NAMALWA (cell line): ENCODE results near the gene RCE1.
"Not testable (repeated sequence)": the region's sequence is repeated elsewhere in the genome, so short reads cannot be mapped to it uniquely, and the experiment has no call there.

Source experiments
- DNase-seq: peaks from one replicate; pipeline ENCODE4 v3.0.0-alpha.2; 2015; ENCODE audit warnings: low spot score

RCE1 gene

GRCh38 chr11:66842896-66843775 is at the start of gene RCE1:
TSS of gene RCE1 (plus strand) at chr11:66843441. CDS start at chr11:66843456, 15 bp downstream.
- peak; percentile 93 for DNase-seq

GRCh38 chr11:66799815-66800214 is 43.4 kb upstream of the RCE1 start:
- DNase-seq, result not testable (repeated sequence)

GRCh38 chr11:66800720-66801428 is 42.4 kb upstream of the RCE1 start:
- DNase-seq, result peak; percentile 88

- no peak for DNase-seq
These were observed 33.6 kb upstream of the RCE1 start for GRCh38 chr11:66809592-66809991.

- DNase-seq, result no peak
These were observed 32.6 kb upstream of the RCE1 start for GRCh38 chr11:66810576-66811185.

GRCh38 chr11:66814678-66815077 is 28.6 kb upstream of the RCE1 start:
- no peak for DNase-seq

GRCh38 chr11:66815646-66816045 is 27.6 kb upstream of the RCE1 start:
- DNase-seq, result no peak

GRCh38 chr11:66818231-66818955 is 24.8 kb upstream of the RCE1 start:
- DNase-seq, result no peak

- no peak for DNase-seq
These were observed 22.9 kb upstream of the RCE1 start for GRCh38 chr11:66820381-66820780.

GRCh38 chr11:66820901-66821300 is 22.3 kb upstream of the RCE1 start:
- no peak for DNase-seq

GRCh38 chr11:66823700-66824099 is 19.5 kb upstream of the RCE1 start:
- no peak for DNase-seq

- not testable (repeated sequence) for DNase-seq
These were observed 18.7 kb upstream of the RCE1 start for GRCh38 chr11:66824573-66824972.

- DNase-seq, result no peak
These were observed 8.7 kb upstream of the RCE1 start for GRCh38 chr11:66834539-66834845.

GRCh38 chr11:66834943-66835342 is 8.3 kb upstream of the RCE1 start:
- no peak for DNase-seq

GRCh38 chr11:66835768-66836405 is 7.4 kb upstream of the RCE1 start:
- DNase-seq, result no peak

GRCh38 chr11:66840317-66841091 is 2.7 kb upstream of the RCE1 start:
- DNase-seq, result no peak

- DNase-seq, result no peak
These were observed 1.4 kb upstream of the RCE1 start for GRCh38 chr11:66841861-66842260.

GRCh38 chr11:66842501-66842895 is 743 bp upstream of the RCE1 start:
- DNase-seq, result no peak

GRCh38 chr11:66843776-66844495 is 695 bp downstream of the RCE1 start:
- DNase-seq, result no peak

- DNase-seq, result no peak
These were observed 1.4 kb downstream of the RCE1 start for GRCh38 chr11:66844496-66845142.
